K562 (cell line): ENCODE measurements around the gene PLA2G4F. TPM values are rescaled to one million over a fixed set of nuclear protein-coding genes. Genes with fewer than 3 reads are reported as not detected.

Experiments used
- ATAC-seq: fragments of 200-7000 bp; cut with Tn5 transposase; 3 replicates; pipeline ENCODE4 v1.9.1; 2020; ENCODE audit warnings: moderate library complexity
- BruUV-seq: library from RNA; stranded (reverse); fragments of 400-500 nt; replicated peaks from 2 replicates; lab custom pipeline; 2021; lab: Mats Ljungman, UMichigan
- CTCF ChIA-PET: fragments of 300-600 bp; formaldehyde crosslinking; extraction: SDS; loops from one replicate; lab custom pipeline; 2021; ENCODE audit warnings: low intra/inter-chr PET ratio; lab: Yijun Ruan, JAX
- POLR2A ChIA-PET: fragments of 300-600, 350-650 bp; sonication (Branson Sonifier 250); formaldehyde crosslinking; extraction: SDS; loops from one replicate; lab custom pipeline; 2021; ENCODE audit warnings: antibody characterized with exemption, inconsistent platforms; lab: Yijun Ruan, JAX
- DNase-seq, 4 experiments: peaks; one replicate each; pipeline versions ENCODE4 v3.0.0 to v3.0.0-alpha.2; 2011 to 2018; ENCODE audit warnings: low spot score in 3 of 4, mixed read lengths in 3 of 4; ENCODE audit errors: extremely low read depth in 1 of 4
- FAIRE-seq: peaks from 2 replicates; lab custom pipeline; 2011; peaks lifted over from hg19 to GRCh38; lab: Jason Lieb, UNC
- H2AFZ ChIP-seq: 2 replicates; pipeline ENCODE4 v1.6.0; 2011; ENCODE audit warnings: low read depth, low read length, control low read depth, inconsistent platforms
- H3K27ac ChIP-seq: fragments of 200-600 bp; 3 replicates; pipeline ENCODE4 v1.8.0; 2011; ENCODE audit warnings: low read depth, mild to moderate bottlenecking, control low read depth, inconsistent platforms, low read length, moderate library complexity, mixed read lengths; ENCODE audit errors: extremely low read depth
- H3K27me3 ChIP-seq, 2 experiments: fragments of 300-600 bp in 1 of 2; 2 replicates in 1 of 2; 3 replicates in 1 of 2; pipeline versions ENCODE4 v1.6.0 to v1.8.0; 2011; ENCODE audit warnings: inconsistent platforms in 2 of 2, low read length in 2 of 2, mild to moderate bottlenecking in 1 of 2, mixed read lengths in 1 of 2, moderate library complexity in 1 of 2; ENCODE audit not compliant: control insufficient read depth in 2 of 2, insufficient read depth in 2 of 2
- H3K36me3 ChIP-seq: fragments of 300-600 bp; 3 replicates; pipeline ENCODE4 v1.8.0; 2011; ENCODE audit warnings: mild to moderate bottlenecking, low read length, inconsistent platforms; ENCODE audit not compliant: control insufficient read depth, insufficient read depth
- H3K4me1 ChIP-seq, 2 experiments: fragments of 200-600 bp in 1 of 2; replicated peaks in 1 of 2; 2 replicates in 1 of 2; 3 replicates in 1 of 2; pipeline versions ENCODE4 v1.5.1 to v1.8.0; 2011; ENCODE audit warnings: inconsistent platforms in 2 of 2, low read length in 2 of 2, mild to moderate bottlenecking in 1 of 2, mixed read lengths in 1 of 2, moderate library complexity in 1 of 2; ENCODE audit not compliant: control insufficient read depth in 2 of 2, insufficient read depth in 2 of 2
- H3K4me2 ChIP-seq: 2 replicates; pipeline ENCODE4 v1.6.1; 2011; ENCODE audit warnings: low read length, control low read depth, inconsistent platforms, mixed read lengths; ENCODE audit not compliant: insufficient read depth
- H3K4me3 ChIP-seq: fragments of 200-600 bp; sonication (generic), shearing (Covaris generic); 2 replicates; pipeline ENCODE4 v1.5.1; 2016; ENCODE audit warnings: control low read depth, inconsistent platforms
- H3K79me2 ChIP-seq: fragments of 200-600 bp; 3 replicates; pipeline ENCODE4 v1.8.0; 2011; ENCODE audit warnings: low read length, inconsistent platforms; ENCODE audit not compliant: control insufficient read depth, insufficient read depth
- H3K9ac ChIP-seq, 2 experiments: 2 replicates each; pipeline versions ENCODE4 v1.6.0 to v1.6.1; 2011; ENCODE audit warnings: low read depth in 2 of 2, low read length in 2 of 2, control low read depth in 1 of 2, inconsistent platforms in 1 of 2, mild to moderate bottlenecking in 1 of 2, mixed read lengths in 1 of 2; ENCODE audit not compliant: insufficient read depth in 1 of 2
- H3K9me1 ChIP-seq: one replicate; pipeline ENCODE4 v1.6.0; 2011; ENCODE audit warnings: inconsistent platforms, mild to moderate bottlenecking, low read length, moderate library complexity; ENCODE audit not compliant: control insufficient read depth, insufficient read depth
- H3K9me3 ChIP-seq: replicated peaks from 2 replicates; pipeline ENCODE4 v1.5.1; 2011; ENCODE audit warnings: low read depth, low read length, inconsistent platforms; ENCODE audit not compliant: control insufficient read depth, insufficient read depth
- H4K20me1 ChIP-seq: replicated peaks from 2 replicates; pipeline ENCODE4 v1.6.1; 2011; ENCODE audit warnings: low read length, inconsistent platforms, mixed read lengths; ENCODE audit not compliant: control insufficient read depth, insufficient read depth
- BHLHE40 ChIP-seq: IDR thresholded peaks from 2 replicates; pipeline ENCODE4 v1.6.1; 2011; ENCODE audit warnings: low read length, improper control_type of control experiment
- CEBPG ChIP-seq, 3 experiments: fragments of 200-800 bp in 1 of 3; sonication (Bioruptor generic) in 1 of 3; sonication (generic) in 1 of 3; formaldehyde crosslinking in 1 of 3; IDR thresholded peaks in 2 of 3; conservative IDR thresholded peaks in 1 of 3; 2 replicates each; pipeline versions ENCODE4 v1.6.1 to v1.8.0; 2016 to 2022; ENCODE audit warnings: missing compliant biosample characterization in 2 of 3, missing genetic modification characterization in 2 of 3, mild to moderate bottlenecking in 1 of 3, missing genetic modification reagents in 1 of 3
- ELF2 ChIP-seq: fragments of 250-450 bp; sonication (Bioruptor Pico); IDR thresholded peaks from 2 replicates; pipeline ENCODE4 v1.5.0; 2021; ENCODE audit warnings: mild to moderate bottlenecking
- FUS ChIP-seq: fragments of 200-400 bp; formaldehyde crosslinking; optimal IDR thresholded peaks from 2 replicates; pipeline ENCODE3; 2017; ENCODE audit warnings: low read depth, low read length
- HIVEP1 ChIP-seq: fragments of 250-450 bp; sonication (Bioruptor Pico); IDR thresholded peaks from 2 replicates; pipeline ENCODE4 v1.4.0; 2020; ENCODE audit warnings: mild to moderate bottlenecking
- JUND ChIP-seq, 2 experiments: IDR thresholded peaks; 2 replicates in 1 of 2; 3 replicates in 1 of 2; pipeline ENCODE4 v1.6.1; 2011; ENCODE audit warnings: borderline replicate concordance in 2 of 2, low read depth in 2 of 2, low read length in 2 of 2, improper control_type of control experiment in 1 of 2, missing biosample characterization in 1 of 2, missing genetic modification characterization in 1 of 2, missing genetic modification reagents in 1 of 2
- MTA3 ChIP-seq: fragments of 450-650 bp; formaldehyde crosslinking; IDR thresholded peaks from 2 replicates; pipeline ENCODE4 v1.6.1; 2017; ENCODE audit warnings: mild to moderate bottlenecking, borderline replicate concordance
- NFYB ChIP-seq: IDR thresholded peaks from 2 replicates; pipeline ENCODE4 v1.6.1; 2011; ENCODE audit warnings: mild to moderate bottlenecking, moderate library complexity; ENCODE audit not compliant: insufficient read length; ENCODE audit errors: extremely low read depth
- SPI1 ChIP-seq: IDR thresholded peaks from 2 replicates; pipeline ENCODE4 v1.6.1; 2011; ENCODE audit warnings: low read depth, low read length, control low read depth, borderline replicate concordance
- TSC22D4 ChIP-seq: fragments of 450-650 bp; IDR thresholded peaks from 2 replicates; pipeline ENCODE4 v1.6.1; 2016; ENCODE audit warnings: missing genetic modification characterization, missing biosample characterization, control low read depth
- ZNF232 ChIP-seq: sonication (generic); formaldehyde crosslinking; IDR thresholded peaks from 2 replicates; pipeline ENCODE4 v1.8.0; 2022; ENCODE audit warnings: mild to moderate bottlenecking, missing genetic modification reagents
- ZNF3 ChIP-seq: fragments of 250-450 bp; sonication (Bioruptor Pico); IDR thresholded peaks from 2 replicates; pipeline ENCODE4 v1.5.0; 2021; ENCODE audit warnings: mild to moderate bottlenecking, moderate library complexity
- WGBS: fragments of 100-300 bp; shearing (Covaris generic); methylation state at CpG from one replicate; pipeline ENCODE4 v1.1.6; 2016; ENCODE audit warnings: low coverage, mixed read lengths; ENCODE audit not compliant: insufficient coverage; ENCODE audit errors: missing lambda C conversion rate; 5-methylcytosine and 5-hydroxymethylcytosine counted together
- in situ Hi-C: fragments of 300-500 bp; cut with MboI; formaldehyde crosslinking; loops from 4 replicates; pipeline ENCODE4 v1.15.0; 2018; ENCODE audit warnings: inconsistent platforms, mixed read lengths
- intact Hi-C: fragments of 100-400 bp; cut with micrococcal nuclease; formaldehyde crosslinking; loops from 2 replicates; pipeline ENCODE4 v1.14.2; 2022
- polyA plus RNA-seq, 8 experiments: library from polyadenylated mRNA; depleted of rRNA in 4 of 8; stranded (reverse) in 5 of 8; unstranded in 3 of 8; fragments of >200 nt; fragmentation: Nextera tagmentation in 2 of 8; fragmentation: Illumina TruSeq in 1 of 8; extraction: Ambion mirVana in 2 of 8; extraction: Trizol in 1 of 8; gene quantifications; 2 replicates each; pipeline versions ENCODE4 v1.2.1 to v1.2.3, GENCODE V29; 2011 to 2014; ENCODE audit warnings: inconsistent platforms in 1 of 8, missing spikeins in 1 of 8
- total RNA-seq, 7 experiments: library from RNA; depleted of rRNA in 6 of 7; stranded (reverse); fragments of >200 nt in 6 of 7; fragmentation: Illumina TruSeq in 2 of 7; extraction: Trizol in 2 of 7; gene quantifications; 2 replicates each; pipeline versions ENCODE4 v1.2.1 to v1.2.3, GENCODE V29; 2011 to 2021; ENCODE audit warnings: low replicate concordance in 1 of 7
- TF ChIP-seq, protein P1 (sequence below): sonication (generic); formaldehyde crosslinking; IDR thresholded peaks from 2 replicates; pipeline ENCODE4 v1.8.1; 2023; ENCODE audit warnings: mild to moderate bottlenecking, missing genetic modification reagents
- TF ChIP-seq, protein P2 (sequence below): fragments of 450-650 bp; formaldehyde crosslinking; IDR thresholded peaks from 2 replicates; pipeline ENCODE4 v1.4.0; 2020; ENCODE audit warnings: mild to moderate bottlenecking, moderate library complexity
- TF ChIP-seq, protein P3 (sequence below): fragments of 250-450 bp; sonication (Bioruptor Pico); IDR thresholded peaks from 2 replicates; pipeline ENCODE4 v1.9.0; 2021; ENCODE audit warnings: mild to moderate bottlenecking, inconsistent platforms

Gene PLA2G4F
- total and polyA plus RNA-seq, 9 of the 15 experiments (the other 6 are each of a cell fraction or from before 2014, with no cell fraction given): 0.02 TPM; not detected in 8

DNA sequence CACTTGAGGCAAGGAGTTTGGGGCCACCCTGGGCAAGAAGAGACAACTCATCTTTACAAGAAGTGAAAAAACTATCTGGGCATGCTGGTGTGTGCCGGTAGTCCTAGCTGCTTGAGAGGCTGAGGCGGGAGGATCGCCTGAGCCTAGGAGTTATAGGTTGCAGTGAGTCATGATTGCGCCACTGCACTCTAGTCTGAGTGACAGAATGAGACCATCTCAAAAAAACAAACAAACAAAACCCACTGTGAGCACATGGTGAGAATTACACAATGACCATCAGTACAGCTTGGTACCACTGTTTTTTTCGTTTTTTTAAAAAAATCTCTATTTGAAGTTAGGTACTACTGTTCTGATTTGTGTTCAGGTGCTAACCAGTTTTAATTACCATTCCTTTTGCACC, 38.1 kb upstream of the PLA2G4F start:
- ChIA-PET CTCF (no interaction called here), POLR2A (no interaction called here)
- Histone ChIP-seq H3K27ac (no peak overlapping the region), H3K9ac (no peak overlapping the region), H2AFZ (no peak overlapping the region), H3K36me3 (peaks cover 19% of the 10 kb centered on the region), H3K4me2 (no peak overlapping the region), H4K20me1 (no peaks in the 10 kb centered on the region; the same call in 1 of the 2 replicates), H3K79me2 (no peaks in the 10 kb centered on the region), H3K9me1 (no peaks in the 10 kb centered on the region), H3K9me3 (no peaks in the 10 kb centered on the region), H3K4me3 (no peak overlapping the region), H3K4me1 (no peaks in the 10 kb centered on the region), H3K27me3 (no peaks in the 10 kb centered on the region)
- DNase-seq (peak in 1 of 4 experiments; percentile 24), FAIRE-seq (peak; percentile 59), ATAC-seq (peak; percentile 46; the same call in 1 of the 3 replicates)
- intact Hi-C loops (no loop called here), in situ Hi-C loops (no loop called here)
- BruUV-seq: no TSS peak
- 50% methylated on average over 4 of the region's 5 CpGs for WGBS
- no peak for TF ChIP-seq NFYB
- TF ChIP-seq CEBPG (CRISPR knock-in tag; IDR thresholded peaks at IDR 0.05): peak; percentile 82
- TF ChIP-seq CEBPG (tag; conservative IDR thresholded peaks at IDR 0.05 in 1 of 2, IDR thresholded peaks at IDR 0.05 in 1 of 2): peak; percentile 30 to 91; a peak in 3 of 4 replicates
- no peak for TF ChIP-seq FUS
- TF ChIP-seq SPI1: no peak
- peak; percentile 76 for TF ChIP-seq JUND (IDR thresholded peaks at IDR 0.05; ENCODE audit: borderline replicate concordance, low read depth, low read length)
- TF ChIP-seq JUND (tag; IDR thresholded peaks at IDR 0.05; ENCODE audit: borderline replicate concordance, low read depth, low read length): peak; percentile 58; the same call in 1 of the 3 replicates
- 0 out of 2 replicates have a peak, but pooled peaks have one; percentile 13 for TF ChIP-seq BHLHE40
- no peak for TF ChIP-seq TSC22D4
- TF ChIP-seq, protein P1, sequence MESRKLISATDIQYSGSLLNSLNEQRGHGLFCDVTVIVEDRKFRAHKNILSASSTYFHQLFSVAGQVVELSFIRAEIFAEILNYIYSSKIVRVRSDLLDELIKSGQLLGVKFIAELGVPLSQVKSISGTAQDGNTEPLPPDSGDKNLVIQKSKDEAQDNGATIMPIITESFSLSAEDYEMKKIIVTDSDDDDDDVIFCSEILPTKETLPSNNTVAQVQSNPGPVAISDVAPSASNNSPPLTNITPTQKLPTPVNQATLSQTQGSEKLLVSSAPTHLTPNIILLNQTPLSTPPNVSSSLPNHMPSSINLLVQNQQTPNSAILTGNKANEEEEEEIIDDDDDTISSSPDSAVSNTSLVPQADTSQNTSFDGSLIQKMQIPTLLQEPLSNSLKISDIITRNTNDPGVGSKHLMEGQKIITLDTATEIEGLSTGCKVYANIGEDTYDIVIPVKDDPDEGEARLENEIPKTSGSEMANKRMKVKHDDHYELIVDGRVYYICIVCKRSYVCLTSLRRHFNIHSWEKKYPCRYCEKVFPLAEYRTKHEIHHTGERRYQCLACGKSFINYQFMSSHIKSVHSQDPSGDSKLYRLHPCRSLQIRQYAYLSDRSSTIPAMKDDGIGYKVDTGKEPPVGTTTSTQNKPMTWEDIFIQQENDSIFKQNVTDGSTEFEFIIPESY (CRISPR knock-in tag): peak; percentile 88
- no peak for TF ChIP-seq ZNF3 (CRISPR knock-in tag)
- no peak for TF ChIP-seq ELF2 (CRISPR knock-in tag)
- TF ChIP-seq HIVEP1 (CRISPR knock-in tag): no peak
- TF ChIP-seq, protein P2, sequence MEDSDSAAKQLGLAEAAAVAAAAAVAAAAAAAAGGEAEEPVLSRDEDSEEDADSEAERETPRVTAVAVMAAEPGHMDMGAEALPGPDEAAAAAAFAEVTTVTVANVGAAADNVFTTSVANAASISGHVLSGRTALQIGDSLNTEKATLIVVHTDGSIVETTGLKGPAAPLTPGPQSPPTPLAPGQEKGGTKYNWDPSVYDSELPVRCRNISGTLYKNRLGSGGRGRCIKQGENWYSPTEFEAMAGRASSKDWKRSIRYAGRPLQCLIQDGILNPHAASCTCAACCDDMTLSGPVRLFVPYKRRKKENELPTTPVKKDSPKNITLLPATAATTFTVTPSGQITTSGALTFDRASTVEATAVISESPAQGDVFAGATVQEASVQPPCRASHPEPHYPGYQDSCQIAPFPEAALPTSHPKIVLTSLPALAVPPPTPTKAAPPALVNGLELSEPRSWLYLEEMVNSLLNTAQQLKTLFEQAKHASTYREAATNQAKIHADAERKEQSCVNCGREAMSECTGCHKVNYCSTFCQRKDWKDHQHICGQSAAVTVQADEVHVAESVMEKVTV (CRISPR knock-in tag): no peak
- TF ChIP-seq MTA3: no peak
- TF ChIP-seq, protein P3, sequence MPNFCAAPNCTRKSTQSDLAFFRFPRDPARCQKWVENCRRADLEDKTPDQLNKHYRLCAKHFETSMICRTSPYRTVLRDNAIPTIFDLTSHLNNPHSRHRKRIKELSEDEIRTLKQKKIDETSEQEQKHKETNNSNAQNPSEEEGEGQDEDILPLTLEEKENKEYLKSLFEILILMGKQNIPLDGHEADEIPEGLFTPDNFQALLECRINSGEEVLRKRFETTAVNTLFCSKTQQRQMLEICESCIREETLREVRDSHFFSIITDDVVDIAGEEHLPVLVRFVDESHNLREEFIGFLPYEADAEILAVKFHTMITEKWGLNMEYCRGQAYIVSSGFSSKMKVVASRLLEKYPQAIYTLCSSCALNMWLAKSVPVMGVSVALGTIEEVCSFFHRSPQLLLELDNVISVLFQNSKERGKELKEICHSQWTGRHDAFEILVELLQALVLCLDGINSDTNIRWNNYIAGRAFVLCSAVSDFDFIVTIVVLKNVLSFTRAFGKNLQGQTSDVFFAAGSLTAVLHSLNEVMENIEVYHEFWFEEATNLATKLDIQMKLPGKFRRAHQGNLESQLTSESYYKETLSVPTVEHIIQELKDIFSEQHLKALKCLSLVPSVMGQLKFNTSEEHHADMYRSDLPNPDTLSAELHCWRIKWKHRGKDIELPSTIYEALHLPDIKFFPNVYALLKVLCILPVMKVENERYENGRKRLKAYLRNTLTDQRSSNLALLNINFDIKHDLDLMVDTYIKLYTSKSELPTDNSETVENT (CRISPR knock-in tag): no peak
- no peak for TF ChIP-seq ZNF232 (CRISPR knock-in tag)
